HEK293 (cell line): Measurements from ENCODE around the gene TWSG1.

ENCODE experiments used
- CTCF ChIA-PET: fragments of 350-600 bp; formaldehyde crosslinking; extraction: SDS; loops from one replicate; lab custom pipeline; 2021; ENCODE audit warnings: antibody characterized with exemption; lab: Yijun Ruan, JAX
- POLR2A ChIA-PET: fragments of 300-600 bp; formaldehyde crosslinking; extraction: SDS; loops from one replicate; lab custom pipeline; 2020; ENCODE audit warnings: antibody characterized with exemption, inconsistent platforms; lab: Yijun Ruan, JAX
- H3K27ac ChIP-seq: fragments of 200-500 bp; sonication (Bioruptor generic); 2 replicates; pipeline ENCODE4 v1.5.1; 2014; ENCODE audit warnings: low read depth, low read length, control low read depth, inconsistent platforms; ENCODE audit errors: extremely low read depth
- H3K36me3 ChIP-seq, 2 experiments: fragments of 200-500 bp in 1 of 2; sonication (Bioruptor generic) in 1 of 2; 1 replicate in 1 of 2; 2 replicates in 1 of 2; pipeline ENCODE4 v1.5.1; 2014 to 2017; ENCODE audit warnings: inconsistent platforms in 2 of 2, low read length in 2 of 2; ENCODE audit not compliant: control insufficient read depth in 2 of 2, insufficient read depth in 1 of 2
- H3K4me1 ChIP-seq: fragments of 200-500 bp; sonication (Bioruptor generic); 2 replicates; pipeline ENCODE4 v1.5.1; 2014; ENCODE audit warnings: mild to moderate bottlenecking, low read length, inconsistent platforms; ENCODE audit not compliant: control insufficient read depth, insufficient read depth
- H3K4me3 ChIP-seq: 2 replicates; pipeline ENCODE4 v1.5.1; 2011; ENCODE audit warnings: low read depth, mild to moderate bottlenecking, control low read depth, low read length, moderate library complexity
- H3K9me3 ChIP-seq: fragments of 200-500 bp; sonication (Bioruptor generic); 2 replicates; pipeline ENCODE4 v1.5.1; 2014; ENCODE audit warnings: low read depth, low read length, inconsistent platforms; ENCODE audit not compliant: control insufficient read depth, insufficient read depth
- BCL11A ChIP-seq: fragments of 450-650 bp; formaldehyde crosslinking; IDR thresholded peaks from 2 replicates; pipeline ENCODE4 v1.5.1; 2016; ENCODE audit warnings: low read depth, missing biosample characterization, missing genetic modification characterization
- HIC1 ChIP-seq: fragments of 450-650 bp; formaldehyde crosslinking; IDR thresholded peaks from 2 replicates; pipeline ENCODE4 v1.5.1; 2016; ENCODE audit warnings: missing biosample characterization, missing genetic modification characterization
- KLF17 ChIP-seq: fragments of 450-650 bp; formaldehyde crosslinking; IDR thresholded peaks from 2 replicates; pipeline ENCODE4 v1.5.1; 2016; ENCODE audit warnings: missing biosample characterization, missing genetic modification characterization
- SCRT2 ChIP-seq: fragments of 450-650 bp; formaldehyde crosslinking; IDR thresholded peaks from 2 replicates; pipeline ENCODE4 v1.5.1; 2016; ENCODE audit warnings: missing biosample characterization, missing genetic modification characterization
- ZIC2 ChIP-seq: fragments of 450-650 bp; formaldehyde crosslinking; IDR thresholded peaks from 2 replicates; pipeline ENCODE4 v1.5.1; 2016; ENCODE audit warnings: missing biosample characterization, missing genetic modification characterization
- ZNF18 ChIP-seq: fragments of 450-650 bp; formaldehyde crosslinking; IDR thresholded peaks from 2 replicates; pipeline ENCODE4 v1.5.1; 2016; ENCODE audit warnings: missing biosample characterization, missing genetic modification characterization
- ZNF2 ChIP-seq: fragments of 450-650 bp; formaldehyde crosslinking; IDR thresholded peaks from 2 replicates; pipeline ENCODE4 v1.5.1; 2016; ENCODE audit warnings: missing biosample characterization, missing genetic modification characterization
- ZNF23 ChIP-seq: fragments of 450-650 bp; formaldehyde crosslinking; IDR thresholded peaks from 2 replicates; pipeline ENCODE4 v1.5.1; 2016; ENCODE audit warnings: missing biosample characterization, missing genetic modification characterization, borderline replicate concordance
- ZNF266 ChIP-seq: fragments of 450-650 bp; formaldehyde crosslinking; IDR thresholded peaks from 2 replicates; pipeline ENCODE4 v1.5.1; 2016; ENCODE audit warnings: missing biosample characterization, missing genetic modification characterization, low read depth
- ZNF324 ChIP-seq: fragments of 450-650 bp; formaldehyde crosslinking; IDR thresholded peaks from 2 replicates; pipeline ENCODE4 v1.5.1; 2016; ENCODE audit warnings: missing biosample characterization, missing genetic modification characterization
- ZNF513 ChIP-seq: fragments of 450-650 bp; IDR thresholded peaks from 2 replicates; pipeline ENCODE4 v1.5.1; 2018; ENCODE audit warnings: missing biosample characterization, missing genetic modification characterization
- ZNF621 ChIP-seq: fragments of 450-650 bp; formaldehyde crosslinking; IDR thresholded peaks from 2 replicates; pipeline ENCODE4 v1.5.1; 2017; ENCODE audit warnings: missing biosample characterization, missing genetic modification characterization
- ZNF76 ChIP-seq: fragments of 450-650 bp; formaldehyde crosslinking; IDR thresholded peaks from 2 replicates; pipeline ENCODE4; 2016; ENCODE audit warnings: low read depth, missing biosample characterization, missing genetic modification characterization, borderline replicate concordance
- ZNF791 ChIP-seq: fragments of 450-650 bp; formaldehyde crosslinking; IDR thresholded peaks from 2 replicates; pipeline ENCODE4 v1.5.1; 2016; ENCODE audit warnings: missing biosample characterization, missing genetic modification characterization
- ZNF830 ChIP-seq: fragments of 450-650 bp; IDR thresholded peaks from 2 replicates; pipeline ENCODE4 v1.5.0; 2018; ENCODE audit warnings: missing biosample characterization, missing genetic modification characterization, low read depth, mild to moderate bottlenecking, moderate library complexity
- ZNF837 ChIP-seq: fragments of 450-650 bp; formaldehyde crosslinking; IDR thresholded peaks from 2 replicates; pipeline ENCODE4 v1.5.1; 2016; ENCODE audit warnings: missing biosample characterization, missing genetic modification characterization
- ZSCAN4 ChIP-seq: fragments of 450-650 bp; formaldehyde crosslinking; IDR thresholded peaks from 2 replicates; pipeline ENCODE4 v1.5.1; 2017; ENCODE audit warnings: missing biosample characterization, missing genetic modification characterization
- TF ChIP-seq, protein P1 (sequence below): fragments of 450-650 bp; formaldehyde crosslinking; IDR thresholded peaks from 2 replicates; pipeline ENCODE4 v1.5.1; 2017; ENCODE audit warnings: missing biosample characterization, missing genetic modification characterization
- TF ChIP-seq, protein P2 (sequence below): fragments of 450-650 bp; IDR thresholded peaks from 2 replicates; pipeline ENCODE4 v1.5.1; 2018; ENCODE audit warnings: missing biosample characterization, mild to moderate bottlenecking, missing genetic modification characterization
- TF ChIP-seq, protein P3 (sequence below): fragments of 450-650 bp; formaldehyde crosslinking; IDR thresholded peaks from 2 replicates; pipeline ENCODE4 v1.5.1; 2016; ENCODE audit warnings: missing biosample characterization, missing genetic modification characterization, low read depth

The TWSG1 gene

DNA sequence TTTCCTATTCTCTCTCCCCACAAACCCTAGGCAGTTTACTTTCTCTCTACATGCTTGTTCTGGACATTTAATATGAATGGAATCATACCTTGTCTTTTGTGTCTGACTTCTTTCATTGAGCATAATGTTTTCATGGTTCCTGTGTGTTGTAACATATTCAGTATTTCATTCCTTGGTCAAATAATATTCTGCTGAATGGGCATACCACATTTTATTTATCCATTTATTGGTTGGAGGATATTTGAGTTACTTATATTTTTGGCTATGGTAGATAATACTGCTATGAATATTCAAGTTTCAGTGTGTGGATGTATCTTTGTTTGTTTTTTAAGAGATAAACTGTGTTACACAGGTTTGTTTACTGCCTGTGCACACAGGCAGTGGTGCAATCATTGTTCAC lies 9.0 kb downstream of the TWSG1 start:
- H3K36me3 ChIP-seq: peaks cover 28 to 33% of the 10 kb centered on the region in 2 experiments
- TF ChIP-seq BCL11A (no peak), SCRT2 (tag by site-specific recombination) (no peak), ZNF18 (tag by site-specific recombination) (no peak), ZNF837 (no peak), ZNF76 (tag by site-specific recombination) (no peak), KLF17 (tag by site-specific recombination) (no peak), ZNF2 (tag by site-specific recombination) (no peak), ZNF266 (tag by site-specific recombination) (no peak), ZIC2 (tag by site-specific recombination) (no peak), ZNF23 (no peak), ZNF830 (tag by site-specific recombination) (no peak), ZNF791 (tag by site-specific recombination) (no peak), ZSCAN4 (tag by site-specific recombination) (no peak), ZNF324 (tag by site-specific recombination) (no peak), ZNF621 (no peak), HIC1 (tag by site-specific recombination) (no peak), ZNF513 (tag by site-specific recombination) (no peak)
- TF ChIP-seq, protein P1, sequence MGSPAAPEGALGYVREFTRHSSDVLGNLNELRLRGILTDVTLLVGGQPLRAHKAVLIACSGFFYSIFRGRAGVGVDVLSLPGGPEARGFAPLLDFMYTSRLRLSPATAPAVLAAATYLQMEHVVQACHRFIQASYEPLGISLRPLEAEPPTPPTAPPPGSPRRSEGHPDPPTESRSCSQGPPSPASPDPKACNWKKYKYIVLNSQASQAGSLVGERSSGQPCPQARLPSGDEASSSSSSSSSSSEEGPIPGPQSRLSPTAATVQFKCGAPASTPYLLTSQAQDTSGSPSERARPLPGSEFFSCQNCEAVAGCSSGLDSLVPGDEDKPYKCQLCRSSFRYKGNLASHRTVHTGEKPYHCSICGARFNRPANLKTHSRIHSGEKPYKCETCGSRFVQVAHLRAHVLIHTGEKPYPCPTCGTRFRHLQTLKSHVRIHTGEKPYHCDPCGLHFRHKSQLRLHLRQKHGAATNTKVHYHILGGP (tag by site-specific recombination): no peak
- TF ChIP-seq, protein P2, sequence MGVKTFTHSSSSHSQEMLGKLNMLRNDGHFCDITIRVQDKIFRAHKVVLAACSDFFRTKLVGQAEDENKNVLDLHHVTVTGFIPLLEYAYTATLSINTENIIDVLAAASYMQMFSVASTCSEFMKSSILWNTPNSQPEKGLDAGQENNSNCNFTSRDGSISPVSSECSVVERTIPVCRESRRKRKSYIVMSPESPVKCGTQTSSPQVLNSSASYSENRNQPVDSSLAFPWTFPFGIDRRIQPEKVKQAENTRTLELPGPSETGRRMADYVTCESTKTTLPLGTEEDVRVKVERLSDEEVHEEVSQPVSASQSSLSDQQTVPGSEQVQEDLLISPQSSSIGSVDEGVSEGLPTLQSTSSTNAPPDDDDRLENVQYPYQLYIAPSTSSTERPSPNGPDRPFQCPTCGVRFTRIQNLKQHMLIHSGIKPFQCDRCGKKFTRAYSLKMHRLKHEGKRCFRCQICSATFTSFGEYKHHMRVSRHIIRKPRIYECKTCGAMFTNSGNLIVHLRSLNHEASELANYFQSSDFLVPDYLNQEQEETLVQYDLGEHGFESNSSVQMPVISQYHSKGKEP (tag by site-specific recombination): no peak
- TF ChIP-seq, protein P3, sequence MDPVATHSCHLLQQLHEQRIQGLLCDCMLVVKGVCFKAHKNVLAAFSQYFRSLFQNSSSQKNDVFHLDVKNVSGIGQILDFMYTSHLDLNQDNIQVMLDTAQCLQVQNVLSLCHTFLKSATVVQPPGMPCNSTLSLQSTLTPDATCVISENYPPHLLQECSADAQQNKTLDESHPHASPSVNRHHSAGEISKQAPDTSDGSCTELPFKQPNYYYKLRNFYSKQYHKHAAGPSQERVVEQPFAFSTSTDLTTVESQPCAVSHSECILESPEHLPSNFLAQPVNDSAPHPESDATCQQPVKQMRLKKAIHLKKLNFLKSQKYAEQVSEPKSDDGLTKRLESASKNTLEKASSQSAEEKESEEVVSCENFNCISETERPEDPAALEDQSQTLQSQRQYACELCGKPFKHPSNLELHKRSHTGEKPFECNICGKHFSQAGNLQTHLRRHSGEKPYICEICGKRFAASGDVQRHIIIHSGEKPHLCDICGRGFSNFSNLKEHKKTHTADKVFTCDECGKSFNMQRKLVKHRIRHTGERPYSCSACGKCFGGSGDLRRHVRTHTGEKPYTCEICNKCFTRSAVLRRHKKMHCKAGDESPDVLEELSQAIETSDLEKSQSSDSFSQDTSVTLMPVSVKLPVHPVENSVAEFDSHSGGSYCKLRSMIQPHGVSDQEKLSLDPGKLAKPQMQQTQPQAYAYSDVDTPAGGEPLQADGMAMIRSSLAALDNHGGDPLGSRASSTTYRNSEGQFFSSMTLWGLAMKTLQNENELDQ (tag by site-specific recombination): no peak
- no peak overlapping the region for H3K27ac ChIP-seq
- H3K4me3 ChIP-seq: no peak overlapping the region
- CTCF ChIA-PET: no interaction called here
- H3K4me1 ChIP-seq: peaks cover 10% of the 10 kb centered on the region
- H3K9me3 ChIP-seq: no peaks in the 10 kb centered on the region
- POLR2A ChIA-PET: interaction anchor here (0.9 kb wide), 1 partner anchor 9 kb away, joined by 3 read pairs; no protein-coding TSS in a partner anchor
